Measurements from ENCODE around the gene TNNT3.

- TF ChIP-seq POLR2A (IDR thresholded peaks at IDR 0.05; ENCODE audit: low read length) (no peak), GATA1 (IDR thresholded peaks at IDR 0.05; ENCODE audit: low read depth, low read length) (no peak)
Observed at GRCh38 chr11:1893581-1894359, 25.7 kb upstream of the TNNT3 start.
